GM23338 (cell line): Measurements from ENCODE around the gene ZBTB7B. TPM values are rescaled to one million over a fixed set of nuclear protein-coding genes. Genes with fewer than 3 reads are reported as not detected.

Source experiments
- ATAC-seq: fragments of 200-7000 bp; cut with Tn5 transposase; 3 replicates; pipeline ENCODE4 v1.9.1; 2020
- DNase-seq: peaks from one replicate; pipeline ENCODE4 v3.0.0-alpha.2; 2015; ENCODE audit warnings: low spot score
- H2AFZ ChIP-seq: fragments of 200-600 bp; sonication (generic); 2 replicates; pipeline ENCODE4 v1.8.0; 2016; ENCODE audit warnings: antibody characterized with exemption, mild to moderate bottlenecking, moderate library complexity
- H3F3A ChIP-seq: fragments of 200-600 bp; sonication (generic); replicated peaks from 2 replicates; pipeline ENCODE4 v1.8.0; 2017; ENCODE audit warnings: antibody characterized with exemption, mixed run types, low read depth
- H3K27ac ChIP-seq: fragments of 200-600 bp; sonication (generic); 2 replicates; pipeline ENCODE4 v1.6.1; 2016; ENCODE audit warnings: low read depth
- H3K27me3 ChIP-seq: fragments of 200-600 bp; sonication (generic); 2 replicates; pipeline ENCODE4 v1.8.0; 2016; ENCODE audit warnings: mild to moderate bottlenecking, mixed run types, moderate library complexity; ENCODE audit not compliant: insufficient read depth
- H3K36me3 ChIP-seq: fragments of 200-600 bp; sonication (generic); 2 replicates; pipeline ENCODE4 v1.8.0; 2016; ENCODE audit warnings: mild to moderate bottlenecking; ENCODE audit not compliant: insufficient read depth
- H3K4me1 ChIP-seq: fragments of 200-600 bp; sonication (generic); 2 replicates; pipeline ENCODE4 v1.8.0; 2016; ENCODE audit warnings: mild to moderate bottlenecking, moderate library complexity; ENCODE audit not compliant: insufficient read depth
- H3K4me2 ChIP-seq: fragments of 200-600 bp; sonication (generic); 2 replicates; pipeline ENCODE4 v1.7.1; 2017; ENCODE audit warnings: mixed run types
- H3K4me3 ChIP-seq: fragments of 200-600 bp; sonication (generic); 2 replicates; pipeline ENCODE4 v1.6.1; 2016; ENCODE audit warnings: mixed run types
- H3K79me2 ChIP-seq: fragments of 200-600 bp; sonication (generic); replicated peaks from 2 replicates; pipeline ENCODE4 v1.8.0; 2017; ENCODE audit warnings: mild to moderate bottlenecking; ENCODE audit not compliant: insufficient read depth
- H3K9me2 ChIP-seq: fragments of 200-600 bp; sonication (generic); 2 replicates; pipeline ENCODE4 v1.8.0; 2017; ENCODE audit not compliant: insufficient read depth
- H4K20me1 ChIP-seq: fragments of 200-600 bp; sonication (generic); replicated peaks from 2 replicates; pipeline ENCODE4 v1.8.0; 2017; ENCODE audit warnings: mild to moderate bottlenecking; ENCODE audit not compliant: insufficient read depth
- H3K27ac Mint-ChIP-seq: 2 replicates; pipeline ENCODE4 v1.8.0; 2020; ENCODE audit warnings: inconsistent platforms, mild to moderate bottlenecking, moderate library complexity, mixed read lengths
- H3K27me3 Mint-ChIP-seq: 3 replicates; pipeline ENCODE4 v1.8.0; 2022; ENCODE audit warnings: low read depth, mild to moderate bottlenecking, moderate library complexity, mixed read lengths, inconsistent platforms; ENCODE audit not compliant: insufficient read depth, poor library complexity
- H3K36me3 Mint-ChIP-seq: 3 replicates; pipeline ENCODE4 v1.8.0; 2021; ENCODE audit warnings: low read depth, mild to moderate bottlenecking, inconsistent platforms, moderate library complexity, mixed read lengths
- H3K4me1 Mint-ChIP-seq: 3 replicates; pipeline ENCODE4 v1.8.0; 2020; ENCODE audit warnings: mild to moderate bottlenecking, inconsistent platforms, mixed read lengths
- H3K4me3 Mint-ChIP-seq: 3 replicates; pipeline ENCODE4 v1.8.0; 2021; ENCODE audit warnings: moderate library complexity, mild to moderate bottlenecking, inconsistent platforms, mixed read lengths
- H3K9me3 Mint-ChIP-seq: 3 replicates; pipeline ENCODE4 v1.8.0; 2020; ENCODE audit warnings: moderate library complexity, mild to moderate bottlenecking, inconsistent platforms, mixed read lengths
- CREB1 ChIP-seq: fragments of 250-450 bp; sonication (Bioruptor Pico); IDR thresholded peaks from 2 replicates; pipeline ENCODE4 v1.5.0; 2020; ENCODE audit warnings: low read depth, mild to moderate bottlenecking, moderate library complexity
- EZH2 ChIP-seq: fragments of 200-600 bp; sonication (generic); IDR thresholded peaks from one replicate; pipeline ENCODE4 v1.8.0; 2017; ENCODE audit warnings: antibody characterized with exemption, mild to moderate bottlenecking, low read depth; ENCODE audit not compliant: unreplicated experiment
- POLR2AphosphoS5 ChIP-seq: IDR thresholded peaks from 2 replicates; pipeline ENCODE4 v1.6.1; 2016; ENCODE audit warnings: antibody characterized with exemption, low read depth
- ZNF114 ChIP-seq: fragments of 250-450 bp; sonication (Bioruptor Pico); IDR thresholded peaks from 2 replicates; pipeline ENCODE4 v1.5.0; 2020; ENCODE audit warnings: mild to moderate bottlenecking, moderate library complexity
- ZNF462 ChIP-seq: fragments of 250-450 bp; sonication (Bioruptor Pico); IDR thresholded peaks from 2 replicates; pipeline ENCODE4 v1.5.0; 2020; ENCODE audit warnings: mild to moderate bottlenecking, moderate library complexity
- polyA plus RNA-seq: library from polyadenylated mRNA; unstranded; fragments of >200 nt; fragmentation: Nextera tagmentation; extraction: Ambion mirVana; gene quantifications from 2 replicates; pipeline ENCODE4 v1.2.1, GENCODE V29; 2016
- total RNA-seq: library from RNA; depleted of rRNA; stranded (reverse); fragments of >200 nt; shearing (Covaris generic); gene quantifications from 2 replicates; pipeline ENCODE4 v1.2.3, GENCODE V29; 2014

The ZBTB7B gene
- total and polyA plus RNA-seq, 2 experiments from 2014 or later: 3.6 to 32.6 TPM

- Histone ChIP-seq H3K4me1 (peaks cover 33% of the 10 kb centered on the region), H3F3A (peaks cover 49% of the 10 kb centered on the region), H3K36me3 (peaks cover 36% of the 10 kb centered on the region), H3K4me2 (no peak overlapping the region), H3K79me2 (peaks cover 31% of the 10 kb centered on the region), H4K20me1 (peaks cover 34% of the 10 kb centered on the region), H3K27me3 (no peaks in the 10 kb centered on the region), H3K9me2 (no peaks in the 10 kb centered on the region), H2AFZ (no peak overlapping the region), H3K4me3 (no peak overlapping the region), H3K27ac (no peak overlapping the region)
- Mint-ChIP-seq H3K27ac (no peak overlapping the region), H3K27me3 (peaks cover 15% of the 10 kb centered on the region), H3K9me3 (no peaks in the 10 kb centered on the region), H3K36me3 (peaks cover 79% of the 10 kb centered on the region), H3K4me1 (peaks cover 41% of the 10 kb centered on the region), H3K4me3 (no peak overlapping the region; the same call in 2 of the 3 replicates)
- TF ChIP-seq POLR2AphosphoS5: no peak
- no peak for TF ChIP-seq EZH2
- DNase-seq: no peak
- no peak for ATAC-seq
Observed at GRCh38 chr1:154963643-154964042, 39.0 kb upstream of the ZBTB7B start.

- H3K9me3 Mint-ChIP-seq: no peaks in the 10 kb centered on the region
- no peak overlapping the region for H2AFZ ChIP-seq
- H3K36me3 ChIP-seq: peaks cover 36% of the 10 kb centered on the region
- no peak for ATAC-seq
- peaks cover 38% of the 10 kb centered on the region for H3K79me2 ChIP-seq
- H4K20me1 ChIP-seq: peaks cover 34% of the 10 kb centered on the region
- H3K27me3 Mint-ChIP-seq: peaks cover 15% of the 10 kb centered on the region
- peaks cover 36% of the 10 kb centered on the region for H3K4me1 ChIP-seq
- no peak overlapping the region for H3K27ac Mint-ChIP-seq
- no peak overlapping the region for H3K4me3 Mint-ChIP-seq
- H3K4me2 ChIP-seq: no peak overlapping the region
- peak overlapping the region; percentile 55; the same call in 1 of the 2 replicates for H3K27ac ChIP-seq
- H3K9me2 ChIP-seq: no peaks in the 10 kb centered on the region
- no peaks in the 10 kb centered on the region for H3K27me3 ChIP-seq
- H3K4me3 ChIP-seq: no peak overlapping the region
- TF ChIP-seq CREB1 (CRISPR knock-in tag) (no peak), ZNF114 (CRISPR knock-in tag) (no peak), ZNF462 (CRISPR knock-in tag) (no peak)
- peaks cover 84% of the 10 kb centered on the region for H3K36me3 Mint-ChIP-seq
- peaks cover 49% of the 10 kb centered on the region for H3F3A ChIP-seq
- no peak for DNase-seq
- peaks cover 48% of the 10 kb centered on the region for H3K4me1 Mint-ChIP-seq
Observed at GRCh38 chr1:154964359-154964758, 38.2 kb upstream of the ZBTB7B start.
